GM18868 (cell line): ENCODE data around the gene SKAP1.
"Not testable (repeated sequence)": the region's sequence is repeated elsewhere in the genome, so short reads cannot be mapped to it uniquely, and the experiment has no call there.

ENCODE experiments used
- ATAC-seq: cut with Tn5 transposase; IDR thresholded peaks from one replicate; pipeline ENCODE4 v1.9.1; 2021; ENCODE audit warnings: mild to moderate bottlenecking, moderate library complexity; ENCODE audit not compliant: unreplicated experiment

SKAP1 gene

GRCh38 chr17:48293319-48294019, 136.5 kb downstream of the SKAP1 start:
- no peak for ATAC-seq

- ATAC-seq = no peak
Measured at GRCh38 chr17:48290378-48290777, 139.6 kb downstream of the SKAP1 start.

- ATAC-seq = not testable (repeated sequence)
Measured at GRCh38 chr17:48286917-48287316, 143.1 kb downstream of the SKAP1 start.

GRCh38 chr17:48285614-48286013, 144.4 kb downstream of the SKAP1 start:
- no peak for ATAC-seq

- no peak for ATAC-seq
Measured at GRCh38 chr17:48283907-48284306, 146.1 kb downstream of the SKAP1 start.

- ATAC-seq = no peak
Measured at GRCh38 chr17:48283411-48283810, 146.6 kb downstream of the SKAP1 start.

GRCh38 chr17:48282303-48282702, 147.7 kb downstream of the SKAP1 start:
- no peak for ATAC-seq

- ATAC-seq = no peak
Measured at GRCh38 chr17:48278760-48279491, 151.1 kb downstream of the SKAP1 start.

GRCh38 chr17:48276776-48277175, 153.2 kb downstream of the SKAP1 start:
- ATAC-seq = no peak

GRCh38 chr17:48270899-48271298, 159.1 kb downstream of the SKAP1 start:
- no peak for ATAC-seq

GRCh38 chr17:48269209-48269608, 160.8 kb downstream of the SKAP1 start:
- ATAC-seq = no peak

- no peak for ATAC-seq
Measured at GRCh38 chr17:48263731-48264035, 166.3 kb downstream of the SKAP1 start.

GRCh38 chr17:48262982-48263730, 166.9 kb downstream of the SKAP1 start:
- no peak for ATAC-seq

GRCh38 chr17:48261297-48261880, 168.6 kb downstream of the SKAP1 start:
- no peak for ATAC-seq

- ATAC-seq = no peak
Measured at GRCh38 chr17:48259694-48260291, 170.2 kb downstream of the SKAP1 start.

GRCh38 chr17:48258331-48258730, 171.7 kb downstream of the SKAP1 start:
- no peak for ATAC-seq

- ATAC-seq = no peak
Measured at GRCh38 chr17:48255759-48256158, 174.3 kb downstream of the SKAP1 start.

GRCh38 chr17:48254896-48255295, 175.1 kb downstream of the SKAP1 start:
- ATAC-seq = no peak

GRCh38 chr17:48253975-48254374, 176.0 kb downstream of the SKAP1 start:
- no peak for ATAC-seq

- ATAC-seq = no peak
Measured at GRCh38 chr17:48251950-48252349, 178.1 kb downstream of the SKAP1 start.

GRCh38 chr17:48250949-48251348, 179.1 kb downstream of the SKAP1 start:
- no peak for ATAC-seq
